ENCODE data around the gene SLC13A3.

Gene SLC13A3

DNA sequence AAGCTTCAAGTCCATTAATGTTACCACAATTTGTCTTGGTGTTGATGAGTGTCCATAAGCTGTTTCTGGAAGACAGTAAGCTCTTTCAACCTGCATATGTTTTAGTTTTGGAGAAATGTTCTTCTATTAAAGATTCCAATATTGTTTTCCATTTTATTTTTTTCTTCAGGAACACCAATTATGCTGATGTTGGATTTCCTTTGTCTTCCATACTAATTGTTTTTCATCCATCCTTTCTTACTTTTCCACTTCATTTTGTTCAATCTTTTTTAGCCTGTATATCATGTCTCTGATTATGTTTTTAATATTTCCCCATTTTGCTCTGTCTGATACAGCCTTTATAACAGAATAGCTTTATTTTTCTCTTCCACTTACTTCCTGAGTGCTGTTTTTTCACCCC is 21.9 kb downstream of the SLC13A3 start:
- DNase-seq (ENCODE audit: low read depth, low spot score), result no peak
- no peaks in the 10 kb centered on the region for H3K9me3 ChIP-seq (ENCODE audit: low read depth, low read length)
- no peak overlapping the region for H3K27ac ChIP-seq
- H3K36me3 ChIP-seq (ENCODE audit: insufficient read depth, low read length), result no peaks in the 10 kb centered on the region
- H3K9ac ChIP-seq (ENCODE audit: insufficient read length), result no peak overlapping the region
- TF ChIP-seq POLR2AphosphoS5 (IDR thresholded peaks at IDR 0.05; ENCODE audit: borderline replicate concordance, low read depth, low read length) (no peak), FOXP2 (optimal IDR thresholded peaks at IDR 0.05; ENCODE audit: control extremely low read depth, extremely low read length, insufficient read depth) (no peak), EZH2 (IDR thresholded peaks at IDR 0.05) (no peak)
- H3K4me3 ChIP-seq, result no peak overlapping the region

DNA sequence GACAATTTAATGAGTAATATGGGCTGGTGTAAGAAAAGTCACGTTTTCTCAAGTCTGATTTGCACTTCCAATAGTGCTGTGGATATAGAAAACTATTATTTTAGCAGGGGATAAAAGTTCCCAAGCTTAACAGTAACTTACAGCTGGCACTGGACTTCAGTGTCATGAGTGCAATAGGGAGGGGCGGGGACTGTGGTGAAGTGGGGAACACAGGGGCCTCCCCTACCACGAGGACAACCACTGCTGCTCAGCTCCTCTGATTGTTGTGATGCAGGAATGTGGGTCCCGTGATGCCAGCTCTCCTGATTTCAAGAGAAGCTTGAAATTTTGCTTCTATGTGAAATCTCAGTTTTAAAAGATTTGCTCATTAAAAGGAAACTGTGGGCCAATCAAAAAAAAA is 24.0 kb downstream of the SLC13A3 start:
- H3K9me3 ChIP-seq (ENCODE audit: low read depth, low read length), result no peaks in the 10 kb centered on the region
- H3K36me3 ChIP-seq (ENCODE audit: insufficient read depth, low read length), result no peaks in the 10 kb centered on the region
- no peak overlapping the region for H3K4me3 ChIP-seq
- TF ChIP-seq FOXP2 (optimal IDR thresholded peaks at IDR 0.05; ENCODE audit: control extremely low read depth, extremely low read length, insufficient read depth) (no peak), EZH2 (IDR thresholded peaks at IDR 0.05) (no peak), POLR2AphosphoS5 (IDR thresholded peaks at IDR 0.05; ENCODE audit: borderline replicate concordance, low read depth, low read length) (no peak)
- DNase-seq (ENCODE audit: low read depth, low spot score), result no peak
- no peak overlapping the region for H3K9ac ChIP-seq (ENCODE audit: insufficient read length)
- no peak overlapping the region for H3K27ac ChIP-seq

DNA sequence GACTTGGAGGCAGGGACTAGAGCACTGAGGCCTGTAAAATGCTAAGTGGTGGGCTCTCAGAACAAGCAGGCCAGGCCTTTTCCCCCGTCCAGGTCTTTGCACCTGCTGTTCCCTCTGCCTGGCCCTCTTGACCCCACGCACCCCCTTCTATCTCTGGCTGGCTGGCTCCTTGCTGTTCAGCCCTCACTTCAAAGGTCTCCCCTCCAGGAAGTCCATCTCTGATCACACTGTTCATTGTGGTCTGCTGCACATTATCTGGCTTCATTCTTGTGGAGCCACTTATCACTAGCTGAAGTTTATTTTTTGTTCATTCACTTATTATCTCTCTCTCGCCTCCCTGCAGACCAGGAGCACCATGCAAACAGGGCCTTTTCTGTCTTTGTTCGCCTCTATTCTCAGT is 24.5 kb downstream of the SLC13A3 start:
- Histone ChIP-seq H3K4me3 (no peak overlapping the region), H3K9ac (ENCODE audit: insufficient read length) (no peak overlapping the region), H3K36me3 (ENCODE audit: insufficient read depth, low read length) (no peaks in the 10 kb centered on the region), H3K9me3 (ENCODE audit: low read depth, low read length) (no peaks in the 10 kb centered on the region), H3K27ac (no peak overlapping the region)
- DNase-seq (ENCODE audit: low read depth, low spot score), result no peak
- TF ChIP-seq FOXP2 (optimal IDR thresholded peaks at IDR 0.05; ENCODE audit: control extremely low read depth, extremely low read length, insufficient read depth), result no peak

DNA sequence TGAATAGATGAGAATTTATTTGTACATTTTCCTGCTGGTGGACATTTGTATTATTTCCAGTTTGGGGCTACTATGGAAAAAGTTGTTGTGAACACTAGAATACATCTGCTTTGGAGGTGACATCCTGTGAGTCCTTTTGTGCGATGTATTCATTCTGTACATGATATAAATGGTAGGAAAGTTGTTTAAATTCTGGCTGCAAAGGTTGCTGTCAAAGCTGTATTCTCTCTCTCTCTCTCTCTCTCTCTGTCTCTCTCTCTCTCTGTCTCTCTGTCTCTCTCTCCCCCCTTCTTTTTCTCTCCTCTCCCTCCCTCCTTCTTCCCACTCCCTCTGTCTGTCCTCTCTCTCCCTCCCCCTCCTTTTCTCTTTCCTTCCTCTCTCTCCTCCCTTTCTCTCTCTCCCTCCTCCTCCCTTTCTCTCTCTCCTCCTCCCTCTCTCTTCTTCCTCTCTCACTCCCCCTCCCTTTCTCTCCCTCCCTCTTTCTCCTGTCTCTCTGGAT is 25.3 kb downstream of the SLC13A3 start:
- TF ChIP-seq FOXP2 (optimal IDR thresholded peaks at IDR 0.05; ENCODE audit: control extremely low read depth, extremely low read length, insufficient read depth) (no peak), EZH2 (IDR thresholded peaks at IDR 0.05) (no peak), POLR2AphosphoS5 (IDR thresholded peaks at IDR 0.05; ENCODE audit: borderline replicate concordance, low read depth, low read length) (no peak)
- Histone ChIP-seq H3K9ac (ENCODE audit: insufficient read length) (no peak overlapping the region), H3K27ac (no peak overlapping the region), H3K36me3 (ENCODE audit: insufficient read depth, low read length) (no peaks in the 10 kb centered on the region), H3K9me3 (ENCODE audit: low read depth, low read length) (no peaks in the 10 kb centered on the region), H3K4me3 (no peak overlapping the region)
- DNase-seq (ENCODE audit: low read depth, low spot score), result no peak

DNA sequence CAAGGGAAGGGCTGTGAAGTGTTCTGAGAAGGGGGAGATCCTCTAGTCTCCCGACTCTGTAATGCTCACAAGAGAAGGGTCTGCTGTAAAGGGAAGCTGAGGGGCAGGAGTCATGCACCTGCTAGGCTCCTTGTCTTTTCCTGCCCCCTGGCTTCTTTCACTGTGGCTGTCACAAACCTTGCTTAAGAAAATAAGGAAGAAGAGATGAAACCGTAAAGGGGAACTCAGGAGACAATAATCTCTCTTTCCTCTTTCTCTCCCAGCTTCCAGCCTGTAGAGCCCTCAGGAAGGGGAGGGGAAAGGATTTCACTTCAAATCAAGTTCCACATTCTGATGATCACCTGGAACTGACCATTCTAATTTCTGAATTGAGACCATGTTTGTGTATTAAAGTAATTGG is 26.3 kb downstream of the SLC13A3 start:
- DNase-seq (ENCODE audit: low read depth, low spot score), result no peak

DNA sequence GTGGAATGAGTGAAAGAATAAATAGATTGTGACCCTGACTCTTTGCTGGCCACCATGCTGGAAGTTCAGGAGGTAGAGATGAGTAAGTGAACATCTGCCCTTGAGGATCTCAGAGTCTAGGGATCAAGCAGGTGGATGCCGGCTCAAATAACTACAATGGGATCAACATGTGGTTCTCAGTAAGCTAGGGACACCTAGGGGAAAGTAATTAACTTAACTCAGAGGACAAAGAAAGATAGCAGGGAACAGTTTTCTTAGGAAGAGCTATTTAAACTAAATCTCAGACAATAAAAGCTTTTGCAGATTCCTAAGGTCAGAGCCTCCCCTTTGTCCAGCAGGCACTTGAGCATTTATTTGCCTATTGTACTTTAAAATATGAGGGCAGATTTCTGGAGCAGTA is 29.1 kb downstream of the SLC13A3 start:
- H3K4me3 ChIP-seq, result no peak overlapping the region
- no peak for TF ChIP-seq POLR2AphosphoS5 (IDR thresholded peaks at IDR 0.05; ENCODE audit: borderline replicate concordance, low read depth, low read length)
- no peak for TF ChIP-seq EZH2 (IDR thresholded peaks at IDR 0.05)
- TF ChIP-seq FOXP2 (optimal IDR thresholded peaks at IDR 0.05; ENCODE audit: control extremely low read depth, extremely low read length, insufficient read depth), result no peak
- no peaks in the 10 kb centered on the region for H3K9me3 ChIP-seq (ENCODE audit: low read depth, low read length)
- H3K9ac ChIP-seq (ENCODE audit: insufficient read length), result no peak overlapping the region
- no peaks in the 10 kb centered on the region for H3K36me3 ChIP-seq (ENCODE audit: insufficient read depth, low read length)
- no peak overlapping the region for H3K27ac ChIP-seq
- no peak for DNase-seq (ENCODE audit: low read depth, low spot score)

More for the DNA sequence above, 26.3 kb downstream of the SLC13A3 start:
- Histone ChIP-seq H3K9me3 (ENCODE audit: low read depth, low read length) (no peaks in the 10 kb centered on the region), H3K4me3 (no peak overlapping the region), H3K27ac (no peak overlapping the region), H3K9ac (ENCODE audit: insufficient read length) (no peak overlapping the region), H3K36me3 (ENCODE audit: insufficient read depth, low read length) (no peaks in the 10 kb centered on the region)
- TF ChIP-seq EZH2 (IDR thresholded peaks at IDR 0.05), result no peak
- no peak for TF ChIP-seq FOXP2 (optimal IDR thresholded peaks at IDR 0.05; ENCODE audit: control extremely low read depth, extremely low read length, insufficient read depth)
- TF ChIP-seq POLR2AphosphoS5 (IDR thresholded peaks at IDR 0.05; ENCODE audit: borderline replicate concordance, low read depth, low read length), result no peak

DNA sequence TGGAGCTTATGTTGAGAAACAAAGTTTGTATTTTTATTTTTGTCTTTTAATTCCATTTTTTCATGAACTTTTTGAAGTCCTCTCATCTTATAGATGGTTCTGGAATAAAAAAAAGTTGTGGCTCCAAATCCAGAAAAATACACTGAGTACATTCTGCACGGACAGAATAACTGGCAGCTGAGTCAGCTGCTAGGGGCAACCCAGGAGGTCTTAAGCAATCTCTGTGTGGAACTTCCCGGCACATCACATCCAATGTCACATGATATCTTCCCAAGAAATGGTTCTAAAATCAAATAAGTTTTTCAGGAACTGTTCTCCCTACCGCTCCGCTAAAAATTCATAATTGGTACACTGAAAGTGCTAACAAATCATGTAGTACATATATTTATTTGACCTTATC is 29.8 kb downstream of the SLC13A3 start:
- TF ChIP-seq POLR2AphosphoS5 (IDR thresholded peaks at IDR 0.05; ENCODE audit: borderline replicate concordance, low read depth, low read length) (no peak), FOXP2 (optimal IDR thresholded peaks at IDR 0.05; ENCODE audit: control extremely low read depth, extremely low read length, insufficient read depth) (no peak), EZH2 (IDR thresholded peaks at IDR 0.05) (no peak)
- Histone ChIP-seq H3K36me3 (ENCODE audit: insufficient read depth, low read length) (no peaks in the 10 kb centered on the region), H3K27ac (no peak overlapping the region), H3K9me3 (ENCODE audit: low read depth, low read length) (no peaks in the 10 kb centered on the region), H3K4me3 (no peak overlapping the region), H3K9ac (ENCODE audit: insufficient read length) (no peak overlapping the region)
- DNase-seq (ENCODE audit: low read depth, low spot score), result no peak

DNA sequence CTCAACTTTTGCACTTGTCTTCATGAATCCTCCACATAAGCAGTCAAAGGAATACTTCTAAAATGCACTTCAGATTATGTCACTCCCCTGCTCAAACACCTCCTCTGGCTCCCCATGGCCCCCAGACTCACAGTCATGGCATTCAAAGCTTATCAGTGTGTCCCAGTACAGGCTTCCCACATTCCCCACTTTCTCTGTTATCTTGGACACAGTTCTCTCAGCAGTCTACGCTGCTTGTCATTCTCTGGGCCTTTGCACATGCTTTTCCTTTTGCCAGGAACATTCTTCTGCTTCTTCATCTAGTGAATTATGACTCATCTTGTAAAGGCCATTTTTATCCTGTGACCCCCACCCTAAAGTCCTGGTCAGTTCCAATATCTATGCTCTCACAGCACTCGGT is 31.8 kb downstream of the SLC13A3 start:
- Histone ChIP-seq H3K9ac (ENCODE audit: insufficient read length) (no peak overlapping the region), H3K9me3 (ENCODE audit: low read depth, low read length) (no peaks in the 10 kb centered on the region), H3K27ac (no peak overlapping the region), H3K36me3 (ENCODE audit: insufficient read depth, low read length) (no peaks in the 10 kb centered on the region), H3K4me3 (no peak overlapping the region)
- no peak for DNase-seq (ENCODE audit: low read depth, low spot score)
- no peak for TF ChIP-seq FOXP2 (optimal IDR thresholded peaks at IDR 0.05; ENCODE audit: control extremely low read depth, extremely low read length, insufficient read depth)
- TF ChIP-seq POLR2AphosphoS5 (IDR thresholded peaks at IDR 0.05; ENCODE audit: borderline replicate concordance, low read depth, low read length), result no peak
- TF ChIP-seq EZH2 (IDR thresholded peaks at IDR 0.05), result no peak

DNA sequence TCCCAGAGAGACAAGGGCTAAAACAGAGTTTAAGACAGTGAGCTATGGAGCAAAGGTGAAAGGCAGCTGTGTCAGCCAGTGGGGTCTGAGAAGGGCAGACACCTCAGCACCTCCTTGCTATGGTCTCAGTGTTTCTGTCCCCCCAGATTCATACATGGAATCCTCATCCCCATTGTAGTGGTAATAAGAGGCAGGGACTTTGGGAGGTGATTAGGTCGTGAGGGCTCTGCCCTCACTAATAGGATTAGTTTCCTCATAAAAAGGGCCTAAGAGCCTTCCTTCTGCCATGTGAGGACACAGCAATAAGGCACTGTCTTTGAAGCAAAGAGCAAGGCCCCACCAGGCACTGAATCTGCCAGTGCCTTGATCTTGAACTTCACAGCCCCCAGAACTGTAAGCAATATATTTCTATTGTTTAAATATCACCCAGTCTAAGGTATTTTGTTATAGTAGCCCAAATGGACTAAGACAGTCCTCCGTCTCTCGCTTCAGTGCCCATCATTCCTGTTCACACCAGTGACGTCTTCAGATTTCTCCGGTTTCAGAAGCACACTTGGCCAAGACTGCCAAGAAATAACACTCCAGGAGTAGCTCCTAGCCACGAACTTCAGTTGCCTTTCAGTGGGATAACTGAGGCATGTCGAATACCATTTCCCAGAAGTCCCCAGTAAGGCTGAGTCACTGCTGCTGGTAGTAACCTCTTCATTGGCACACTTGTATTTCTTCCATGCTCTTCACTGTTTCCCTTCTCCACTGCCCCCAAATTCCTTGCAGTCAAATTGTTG is 32.8 kb downstream of the SLC13A3 start:
- DNase-seq (ENCODE audit: low read depth, low spot score), result no peak
- H3K36me3 ChIP-seq (ENCODE audit: insufficient read depth, low read length), result no peaks in the 10 kb centered on the region
- TF ChIP-seq POLR2AphosphoS5 (IDR thresholded peaks at IDR 0.05; ENCODE audit: borderline replicate concordance, low read depth, low read length), result no peak
- TF ChIP-seq FOXP2 (optimal IDR thresholded peaks at IDR 0.05; ENCODE audit: control extremely low read depth, extremely low read length, insufficient read depth), result no peak
- TF ChIP-seq EZH2 (IDR thresholded peaks at IDR 0.05), result no peak
- no peak overlapping the region for H3K9ac ChIP-seq (ENCODE audit: insufficient read length)
- H3K4me3 ChIP-seq, result no peak overlapping the region
- H3K27ac ChIP-seq, result no peak overlapping the region
- no peaks in the 10 kb centered on the region for H3K9me3 ChIP-seq (ENCODE audit: low read depth, low read length)

Data from SK-N-MC (cell line).